ENCODE results near the gene VENTX.

Gene VENTX

GRCh38 chr10:133275684-133276092 is 38.0 kb downstream of the VENTX start:
- peak; percentile 33 to 44 for ATAC-seq

- ATAC-seq = no peak
Measured at GRCh38 chr10:133276100-133276434, 38.4 kb downstream of the VENTX start.

- ATAC-seq = peak; percentile 41 to 44
Measured at GRCh38 chr10:133276435-133277201, 39.0 kb downstream of the VENTX start, which contains the start of gene ADAM8. TSS of gene ADAM8 (minus strand) at chr10:133276868. CDS start at chr10:133276817, 51 bp downstream.

GRCh38 chr10:133277277-133277992 is 39.8 kb downstream of the VENTX start:
- no peak for ATAC-seq

GRCh38 chr10:133277993-133278576 is 40.4 kb downstream of the VENTX start:
- no peak for ATAC-seq

GRCh38 chr10:133278577-133279265 is 41.1 kb downstream of the VENTX start:
- peak in 1 of 2 donors; percentile 8 for ATAC-seq

GRCh38 chr10:133279326-133280226 is 41.9 kb downstream of the VENTX start:
- ATAC-seq = no peak

- no peak for ATAC-seq
Measured at GRCh38 chr10:133280391-133281059, 42.9 kb downstream of the VENTX start.

GRCh38 chr10:133281084-133281483 is 43.4 kb downstream of the VENTX start:
- ATAC-seq = no peak

GRCh38 chr10:133281628-133282372 is 44.1 kb downstream of the VENTX start:
- no peak for ATAC-seq

- ATAC-seq = no peak
Measured at GRCh38 chr10:133282846-133283390, 45.3 kb downstream of the VENTX start.

- no peak for ATAC-seq
Measured at GRCh38 chr10:133283931-133284330, 46.3 kb downstream of the VENTX start.

GRCh38 chr10:133285217-133285616 is 47.6 kb downstream of the VENTX start:
- no peak for ATAC-seq

- ATAC-seq = no peak
Measured at GRCh38 chr10:133286366-133286765, 48.7 kb downstream of the VENTX start.

GRCh38 chr10:133287832-133288500 is 50.3 kb downstream of the VENTX start:
- no peak for ATAC-seq

- no peak for ATAC-seq
Measured at GRCh38 chr10:133289761-133290160, 52.1 kb downstream of the VENTX start.

All from activated CD4-positive, CD25-positive, alpha-beta regulatory T cell treated with anti-CD3 and anti-CD28 coated beads, Interleukin-2, amount 50 U/mL, for 24 hours (primary cell).